Fibroblast of the aortic adventitia (primary cell): ENCODE results near the gene ELK3. TPM values are rescaled to one million over a fixed set of nuclear protein-coding genes. Genes with fewer than 3 reads are reported as not detected.

Experiments used
- DNase-seq: peaks from one replicate; pipeline ENCODE4 v3.0.0-alpha.2; 2010; ENCODE audit warnings: low read depth
- H3K4me3 ChIP-seq: 2 replicates; pipeline ENCODE4 v1.5.1; 2011; ENCODE audit warnings: low read depth, mild to moderate bottlenecking, control low read depth, low read length, moderate library complexity
- total RNA-seq: library from RNA; depleted of rRNA; stranded (reverse); fragments of >200 nt; gene quantifications from 2 replicates; pipeline ENCODE4 v1.2.3, GENCODE V29; 2012; ENCODE audit warnings: low replicate concordance
- TF ChIP-seq, protein P1 (sequence below): IDR thresholded peaks from 2 replicates; pipeline ENCODE4 v1.5.1; 2011; ENCODE audit warnings: mild to moderate bottlenecking, low read length, control low read depth, inconsistent platforms; ENCODE audit not compliant: insufficient read depth

Gene ELK3
- total RNA-seq, 1 donor, result 75.0 TPM

- no peak overlapping the region for H3K4me3 ChIP-seq
- TF ChIP-seq, protein P1, sequence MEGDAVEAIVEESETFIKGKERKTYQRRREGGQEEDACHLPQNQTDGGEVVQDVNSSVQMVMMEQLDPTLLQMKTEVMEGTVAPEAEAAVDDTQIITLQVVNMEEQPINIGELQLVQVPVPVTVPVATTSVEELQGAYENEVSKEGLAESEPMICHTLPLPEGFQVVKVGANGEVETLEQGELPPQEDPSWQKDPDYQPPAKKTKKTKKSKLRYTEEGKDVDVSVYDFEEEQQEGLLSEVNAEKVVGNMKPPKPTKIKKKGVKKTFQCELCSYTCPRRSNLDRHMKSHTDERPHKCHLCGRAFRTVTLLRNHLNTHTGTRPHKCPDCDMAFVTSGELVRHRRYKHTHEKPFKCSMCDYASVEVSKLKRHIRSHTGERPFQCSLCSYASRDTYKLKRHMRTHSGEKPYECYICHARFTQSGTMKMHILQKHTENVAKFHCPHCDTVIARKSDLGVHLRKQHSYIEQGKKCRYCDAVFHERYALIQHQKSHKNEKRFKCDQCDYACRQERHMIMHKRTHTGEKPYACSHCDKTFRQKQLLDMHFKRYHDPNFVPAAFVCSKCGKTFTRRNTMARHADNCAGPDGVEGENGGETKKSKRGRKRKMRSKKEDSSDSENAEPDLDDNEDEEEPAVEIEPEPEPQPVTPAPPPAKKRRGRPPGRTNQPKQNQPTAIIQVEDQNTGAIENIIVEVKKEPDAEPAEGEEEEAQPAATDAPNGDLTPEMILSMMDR, result no peak
- DNase-seq, result peak; percentile 82
Measured at GRCh38 chr12:96271469-96272199, 77.5 kb downstream of the ELK3 start.

DNA sequence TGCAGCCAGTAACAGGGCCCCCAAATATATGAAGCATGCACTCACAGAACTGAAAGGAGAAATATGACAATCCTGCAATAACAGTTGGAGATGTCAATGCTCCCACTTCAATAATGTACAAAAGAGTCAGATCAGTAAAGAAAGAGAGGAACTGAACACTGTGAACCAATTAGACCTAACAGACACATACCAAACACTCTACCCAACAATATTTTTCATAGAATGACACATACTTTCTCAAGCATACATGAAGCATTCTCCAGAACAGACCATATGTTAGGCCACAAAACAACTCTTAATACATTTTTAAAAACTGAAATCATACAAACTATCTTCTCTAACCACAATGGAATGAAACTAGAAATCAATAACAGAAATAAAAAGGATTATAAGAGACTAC is 80.2 kb downstream of the ELK3 start:
- H3K4me3 ChIP-seq, result no peak overlapping the region
- TF ChIP-seq, protein P1, result no peak
- peak; percentile 44 for DNase-seq

DNA sequence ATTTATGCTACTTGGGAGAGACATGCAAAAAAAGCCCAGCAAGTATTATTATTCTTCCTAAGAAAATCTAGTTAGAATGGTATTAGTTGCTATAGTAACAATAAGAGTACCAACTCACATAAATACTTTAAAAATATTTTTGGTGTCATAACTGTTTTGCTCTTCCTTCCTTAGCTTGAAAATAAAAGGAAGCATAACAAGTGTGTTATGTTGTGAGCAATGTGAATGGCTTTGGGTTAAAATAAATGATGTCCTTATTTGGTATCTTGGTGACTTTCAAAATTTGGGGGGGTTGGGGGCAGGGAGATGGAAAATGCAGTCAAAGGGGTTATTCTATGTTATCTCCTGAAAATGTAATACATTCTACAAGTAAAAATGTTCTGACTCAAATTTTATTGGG is 91.0 kb downstream of the ELK3 start:
- TF ChIP-seq, protein P1, result no peak
- no peak overlapping the region for H3K4me3 ChIP-seq
- no peak for DNase-seq

- no peak overlapping the region for H3K4me3 ChIP-seq
- no peak for DNase-seq
- TF ChIP-seq, protein P1, result no peak
Measured at GRCh38 chr12:96289067-96289466, 94.9 kb downstream of the ELK3 start.

- no peak for DNase-seq
- H3K4me3 ChIP-seq, result no peak overlapping the region
- TF ChIP-seq, protein P1, result no peak
Measured at GRCh38 chr12:96293093-96293492, 98.9 kb downstream of the ELK3 start.

DNA sequence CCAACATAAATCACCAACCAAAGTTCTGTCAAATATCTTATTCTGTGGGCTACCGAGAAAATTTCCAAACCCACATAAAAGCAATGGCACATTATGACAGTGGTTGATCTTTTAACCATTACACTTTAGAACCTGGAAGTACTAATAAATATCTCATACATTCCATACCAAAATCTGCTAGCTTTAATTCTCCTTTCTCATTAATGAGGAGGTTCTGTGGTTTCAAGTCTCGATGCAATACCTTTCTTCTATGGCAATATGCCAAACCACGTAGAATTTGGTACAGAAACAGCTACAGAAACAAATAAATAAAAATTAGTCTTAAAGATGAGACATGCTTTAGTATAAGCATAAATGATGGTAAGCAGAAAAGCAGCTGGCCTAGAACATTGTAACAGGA is 100.7 kb downstream of the ELK3 start:
- DNase-seq, result peak; percentile 46
- no peak overlapping the region for H3K4me3 ChIP-seq
- TF ChIP-seq, protein P1, result no peak

DNA sequence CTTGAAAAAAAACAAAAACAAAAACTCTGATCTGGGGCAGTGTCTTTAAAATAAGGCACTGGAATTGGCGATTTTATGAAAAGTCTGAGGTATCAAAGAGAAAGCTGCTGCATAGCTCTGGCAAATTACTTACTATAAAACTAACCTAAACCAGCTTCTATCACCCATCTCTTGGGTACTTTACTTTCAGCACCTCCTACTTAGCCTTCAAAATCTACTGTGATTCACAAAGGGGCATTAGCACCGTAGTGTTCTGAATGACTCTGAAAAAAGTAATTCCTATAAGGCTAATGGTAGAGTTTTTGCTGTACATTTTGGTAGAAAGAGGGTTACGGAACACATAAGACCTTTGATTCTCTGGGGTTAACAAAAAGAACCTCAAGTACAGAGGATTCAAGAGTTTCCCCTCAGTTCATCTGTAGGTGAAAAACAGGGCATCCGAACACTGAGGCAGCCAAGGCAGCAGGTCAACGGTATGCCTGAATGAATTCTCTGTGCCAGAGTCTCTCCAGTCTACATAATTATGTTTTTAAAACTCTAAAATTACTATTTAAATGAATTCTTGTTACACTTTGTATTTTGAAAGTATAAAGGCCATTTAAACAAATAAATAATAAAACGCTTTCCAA is 101.5 kb downstream of the ELK3 start:
- no peak for DNase-seq
- TF ChIP-seq, protein P1, result no peak
- H3K4me3 ChIP-seq, result no peak overlapping the region
